Hepatocyte (in vitro differentiated cells): Measurements from ENCODE around the gene MYO18B. TPM values are rescaled to one million over a fixed set of nuclear protein-coding genes. Genes with fewer than 3 reads are reported as not detected.

Source experiments
- DNase-seq: peaks from one replicate; pipeline ENCODE4 v3.0.0-alpha.2; 2016; ENCODE audit warnings: low spot score
- H2AFZ ChIP-seq: fragments of 200-600 bp; sonication (generic); 2 replicates; pipeline ENCODE4 v1.6.0; 2016; ENCODE audit warnings: antibody characterized with exemption, mild to moderate bottlenecking
- H3K27ac ChIP-seq: fragments of 200-600 bp; sonication (generic); 2 replicates; pipeline ENCODE4 v1.5.1; 2016; ENCODE audit warnings: mild to moderate bottlenecking
- H3K27me3 ChIP-seq: fragments of 200-600 bp; sonication (generic); 2 replicates; pipeline ENCODE4 v1.6.1; 2016
- H3K36me3 ChIP-seq: fragments of 200-600 bp; sonication (generic); replicated peaks from 2 replicates; pipeline ENCODE4 v1.5.1; 2016; ENCODE audit warnings: low read depth; ENCODE audit not compliant: insufficient read depth
- H3K4me1 ChIP-seq: fragments of 200-600 bp; sonication (generic); 2 replicates; pipeline ENCODE4 v1.5.1; 2016; ENCODE audit warnings: mild to moderate bottlenecking, moderate library complexity; ENCODE audit not compliant: insufficient read depth
- H3K4me2 ChIP-seq: fragments of 200-600 bp; sonication (generic); 2 replicates; pipeline ENCODE4 v1.6.0; 2016
- H3K4me3 ChIP-seq: fragments of 200-600 bp; sonication (generic); 2 replicates; pipeline ENCODE4 v1.5.1; 2016; ENCODE audit warnings: mild to moderate bottlenecking
- H3K79me2 ChIP-seq: fragments of 200-600 bp; sonication (generic); 2 replicates; pipeline ENCODE4 v1.6.0; 2017; ENCODE audit warnings: mild to moderate bottlenecking
- H3K9me2 ChIP-seq: fragments of 200-600 bp; sonication (generic); replicated peaks from 2 replicates; pipeline ENCODE4 v1.6.0; 2017; ENCODE audit warnings: mild to moderate bottlenecking; ENCODE audit not compliant: insufficient read depth
- H3K9me3 ChIP-seq: fragments of 200-600 bp; sonication (generic); 2 replicates; pipeline ENCODE4 v1.5.1; 2016; ENCODE audit warnings: low read depth, mild to moderate bottlenecking
- H4K20me1 ChIP-seq: fragments of 200-600 bp; sonication (generic); 2 replicates; pipeline ENCODE4 v1.6.0; 2016; ENCODE audit warnings: mild to moderate bottlenecking; ENCODE audit not compliant: insufficient read depth, poor library complexity, severe bottlenecking
- CTCF ChIP-seq: fragments of 200-600 bp; sonication (generic); IDR thresholded peaks from 2 replicates; pipeline ENCODE4 v1.5.1; 2016; ENCODE audit warnings: antibody characterized with exemption, mild to moderate bottlenecking; ENCODE audit not compliant: poor library complexity
- EZH2 ChIP-seq: fragments of 200-600 bp; sonication (generic); IDR thresholded peaks from 2 replicates; pipeline ENCODE4 v1.6.1; 2016; ENCODE audit warnings: antibody characterized with exemption, mild to moderate bottlenecking, borderline replicate concordance
- EZH2phosphoT487 ChIP-seq: fragments of 200-600 bp; sonication (generic); IDR thresholded peaks from one replicate; pipeline ENCODE4 v1.6.1; 2018; ENCODE audit warnings: antibody characterized with exemption, mild to moderate bottlenecking, low read depth, moderate library complexity; ENCODE audit not compliant: unreplicated experiment, severe bottlenecking
- WGBS: methylation state at CpG from one replicate; pipeline ENCODE4 v1.1.6; 2016; ENCODE audit warnings: low lambda C conversion rate; ENCODE audit errors: missing lambda C conversion rate; 5-methylcytosine and 5-hydroxymethylcytosine counted together
- polyA plus RNA-seq: library from polyadenylated mRNA; unstranded; fragments of >200 nt; fragmentation: Nextera tagmentation; extraction: Ambion mirVana; gene quantifications from 2 replicates; pipeline ENCODE4 v1.2.1, GENCODE V29; 2016
- total RNA-seq: library from RNA; depleted of rRNA; stranded (reverse); fragments of >200 nt; gene quantifications from 2 replicates; pipeline ENCODE4 v1.2.3, GENCODE V29; 2014

The MYO18B gene
- total and polyA plus RNA-seq, 2 experiments from 2014 or later: 0.23 TPM; not detected in 1

- H3K4me3 ChIP-seq: no peak overlapping the region
- no peaks in the 10 kb centered on the region for H3K79me2 ChIP-seq
- H3K27ac ChIP-seq: no peak overlapping the region
- H4K20me1 ChIP-seq: no peaks in the 10 kb centered on the region
- 79% methylated on average over 2 of the region's 2 CpGs for WGBS
- TF ChIP-seq EZH2phosphoT487 (no peak), CTCF (no peak), EZH2 (no peak)
- H2AFZ ChIP-seq: no peak overlapping the region
- no peaks in the 10 kb centered on the region for H3K27me3 ChIP-seq
- no peak for DNase-seq
- no peaks in the 10 kb centered on the region for H3K36me3 ChIP-seq
- no peaks in the 10 kb centered on the region for H3K9me2 ChIP-seq
- H3K4me2 ChIP-seq: no peak overlapping the region
- no peaks in the 10 kb centered on the region for H3K9me3 ChIP-seq
- H3K4me1 ChIP-seq: peaks cover 11% of the 10 kb centered on the region
Observed at GRCh38 chr22:25697978-25698377, 44.0 kb upstream of the MYO18B start.

GRCh38 chr22:25698461-25698860 lies 43.5 kb upstream of the MYO18B start:
- Histone ChIP-seq H3K9me2 (no peaks in the 10 kb centered on the region), H4K20me1 (no peaks in the 10 kb centered on the region), H3K9me3 (no peaks in the 10 kb centered on the region), H3K27me3 (no peaks in the 10 kb centered on the region), H3K36me3 (no peaks in the 10 kb centered on the region), H3K79me2 (no peaks in the 10 kb centered on the region), H3K4me1 (peaks cover 11% of the 10 kb centered on the region), H3K27ac (no peak overlapping the region), H2AFZ (no peak overlapping the region), H3K4me2 (no peak overlapping the region), H3K4me3 (no peak overlapping the region)
- DNase-seq: no peak
- TF ChIP-seq EZH2 (no peak), EZH2phosphoT487 (no peak), CTCF (no peak)
- 75% methylated on average over 7 of the region's 7 CpGs for WGBS

GRCh38 chr22:25698978-25699377 lies 43.0 kb upstream of the MYO18B start:
- DNase-seq: no peak
- no peaks in the 10 kb centered on the region for H3K79me2 ChIP-seq
- peaks cover 11% of the 10 kb centered on the region for H3K4me1 ChIP-seq
- no peaks in the 10 kb centered on the region for H4K20me1 ChIP-seq
- H3K9me3 ChIP-seq: no peaks in the 10 kb centered on the region
- no peak overlapping the region for H3K4me3 ChIP-seq
- H2AFZ ChIP-seq: no peak overlapping the region
- WGBS: 90% methylated on average over 6 of the region's 6 CpGs
- no peak overlapping the region for H3K4me2 ChIP-seq
- no peaks in the 10 kb centered on the region for H3K9me2 ChIP-seq
- no peaks in the 10 kb centered on the region for H3K36me3 ChIP-seq
- no peak overlapping the region for H3K27ac ChIP-seq
- TF ChIP-seq EZH2phosphoT487 (no peak), EZH2 (no peak), CTCF (no peak)
- no peaks in the 10 kb centered on the region for H3K27me3 ChIP-seq
